ENCODE measurements around the gene UNKL.

Gene UNKL

DNA sequence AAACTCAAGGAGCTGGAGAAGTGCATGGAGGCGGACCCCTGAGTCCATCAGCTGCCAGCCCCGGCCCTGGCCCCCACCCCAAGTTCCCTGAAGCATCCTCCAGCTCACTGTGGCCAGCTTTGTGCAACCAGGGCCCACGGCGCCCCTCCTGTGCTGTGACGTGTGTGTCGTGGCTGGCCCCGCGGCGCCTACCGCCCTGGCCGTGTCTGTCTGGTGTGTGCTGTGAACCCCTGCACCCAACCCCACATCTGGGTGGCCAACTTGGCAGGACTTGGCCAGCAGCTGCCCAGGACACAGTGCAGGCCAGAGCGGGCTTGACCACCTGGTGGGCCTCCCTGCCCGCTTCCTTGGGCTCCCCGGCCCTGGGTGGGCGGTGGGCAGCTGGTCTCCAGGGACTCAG is 66.1 kb downstream of the UNKL start:
- no peak for DNase-seq

DNA sequence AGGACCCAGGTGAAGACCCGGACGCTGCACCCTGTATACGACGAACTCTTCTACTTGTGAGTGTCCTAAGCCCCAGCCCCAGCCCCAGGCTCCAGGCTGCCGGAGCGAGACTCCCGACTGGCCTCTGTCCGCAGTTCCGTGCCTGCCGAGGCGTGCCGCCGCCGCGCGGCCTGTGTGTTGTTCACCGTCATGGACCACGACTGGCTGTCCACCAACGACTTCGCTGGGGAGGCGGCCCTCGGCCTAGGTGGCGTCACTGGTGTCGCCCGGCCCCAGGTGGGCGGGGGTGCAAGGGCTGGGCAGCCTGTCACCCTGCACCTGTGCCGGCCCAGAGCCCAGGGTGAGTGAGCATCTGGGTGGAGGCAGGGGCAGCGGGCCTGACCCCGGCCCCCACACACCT is 66.5 kb downstream of the UNKL start:
- no peak for DNase-seq

DNA sequence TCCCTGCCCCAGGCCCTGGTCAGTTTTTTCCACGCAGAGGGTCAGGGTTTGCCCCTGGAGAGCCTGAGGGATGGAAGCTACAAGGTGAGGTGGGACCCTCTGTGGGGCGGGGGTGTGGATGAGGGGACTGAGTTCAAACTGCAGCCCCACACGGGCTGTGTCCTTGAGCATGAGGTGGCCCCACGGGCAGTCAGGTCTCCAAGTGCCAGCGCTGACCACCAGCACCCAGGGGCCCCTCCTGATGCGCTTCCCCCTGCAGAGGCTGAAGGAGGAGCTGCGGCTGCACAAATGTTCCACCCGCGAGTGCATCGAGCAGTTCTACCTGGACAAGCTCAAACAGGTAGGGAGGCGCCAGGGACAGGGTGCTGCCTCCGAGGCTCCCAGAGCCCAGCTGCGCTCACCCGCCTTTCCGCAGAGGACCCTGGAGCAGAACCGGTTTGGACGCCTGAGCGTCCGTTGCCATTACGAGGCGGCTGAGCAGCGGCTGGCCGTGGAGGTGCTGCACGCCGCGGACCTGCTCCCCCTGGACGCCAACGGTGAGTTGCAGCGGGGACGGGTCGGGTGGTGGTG is 67.1 kb downstream of the UNKL start:
- no peak for DNase-seq

DNA sequence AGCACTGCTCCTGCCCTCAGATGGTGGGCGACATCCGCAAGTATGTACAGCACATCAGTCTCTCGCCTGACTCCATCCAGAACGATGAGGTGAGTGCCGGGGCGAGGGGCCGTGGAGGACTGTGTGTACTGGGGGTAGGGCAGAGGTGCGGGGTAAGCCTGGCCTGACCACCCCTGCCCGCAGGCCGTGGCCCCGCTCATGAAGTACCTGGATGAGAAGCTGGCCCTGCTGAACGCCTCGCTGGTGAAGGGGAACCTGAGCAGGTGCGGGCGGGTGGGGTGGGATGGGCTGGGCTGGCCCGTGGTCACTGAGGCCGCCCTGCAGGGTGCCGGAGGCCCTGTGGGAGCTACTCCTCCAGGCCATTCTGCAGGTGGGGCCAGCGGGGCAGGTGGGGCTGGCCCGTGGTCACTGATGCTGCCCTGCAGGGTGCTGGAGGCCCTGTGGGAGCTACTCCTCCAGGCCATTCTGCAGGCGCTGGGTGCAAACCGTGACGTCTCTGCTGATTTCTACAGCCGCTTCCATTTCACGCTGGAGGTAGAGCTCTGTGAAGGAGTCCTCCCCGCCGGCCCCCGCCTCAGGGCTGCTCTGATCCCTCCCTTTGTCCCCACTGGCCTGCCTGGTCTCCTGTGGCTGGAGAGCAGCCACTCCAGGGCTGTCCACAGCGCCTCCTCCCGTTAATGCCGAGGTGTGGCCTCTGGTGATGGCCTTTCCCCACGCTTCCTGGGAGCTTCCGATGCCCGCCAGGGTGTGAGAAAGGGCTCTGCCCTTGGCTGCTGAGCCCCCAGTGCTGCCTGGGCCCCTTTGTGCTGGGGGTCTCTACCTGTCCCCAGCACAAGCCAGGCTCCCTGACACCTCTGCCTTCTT is 67.8 kb downstream of the UNKL start:
- no peak for DNase-seq

DNA sequence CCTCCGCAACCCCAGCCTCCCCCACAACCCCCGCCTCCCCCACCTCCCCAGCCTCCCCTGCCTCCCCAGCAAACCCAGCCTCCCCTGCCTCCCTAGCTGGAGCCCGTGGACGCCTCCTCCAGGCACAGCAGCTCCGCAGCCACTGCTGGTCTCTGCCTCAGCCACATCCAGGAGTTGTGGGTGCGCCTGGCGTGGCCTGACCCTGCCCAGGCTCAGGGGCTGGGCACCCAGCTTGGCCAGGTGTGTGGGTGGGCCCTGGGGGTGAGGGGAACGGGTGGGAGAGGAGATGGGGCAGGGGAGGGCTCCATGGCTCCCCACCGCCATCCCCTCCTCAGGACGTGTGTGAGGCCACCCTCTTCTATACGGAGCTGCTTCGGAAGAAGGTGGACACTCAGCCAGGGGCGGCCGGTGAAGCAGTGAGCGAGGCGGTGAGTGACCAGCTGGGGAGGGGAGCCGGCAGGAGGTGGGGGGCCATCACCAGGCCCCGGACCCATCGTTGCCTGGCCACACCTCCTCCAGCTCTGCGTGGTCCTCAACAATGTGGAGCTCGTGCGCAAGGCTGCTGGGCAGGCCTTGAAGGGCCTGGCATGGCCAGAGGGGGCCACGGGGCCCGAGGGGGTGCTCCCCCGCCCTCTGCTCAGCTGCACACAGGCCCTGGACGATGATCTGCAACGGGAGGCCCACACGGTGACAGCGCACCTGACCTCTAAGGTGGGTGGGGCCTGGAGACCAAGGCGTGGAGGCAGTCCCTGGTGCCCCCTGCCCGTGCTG is 68.7 kb downstream of the UNKL start:
- DNase-seq, result no peak

DNA sequence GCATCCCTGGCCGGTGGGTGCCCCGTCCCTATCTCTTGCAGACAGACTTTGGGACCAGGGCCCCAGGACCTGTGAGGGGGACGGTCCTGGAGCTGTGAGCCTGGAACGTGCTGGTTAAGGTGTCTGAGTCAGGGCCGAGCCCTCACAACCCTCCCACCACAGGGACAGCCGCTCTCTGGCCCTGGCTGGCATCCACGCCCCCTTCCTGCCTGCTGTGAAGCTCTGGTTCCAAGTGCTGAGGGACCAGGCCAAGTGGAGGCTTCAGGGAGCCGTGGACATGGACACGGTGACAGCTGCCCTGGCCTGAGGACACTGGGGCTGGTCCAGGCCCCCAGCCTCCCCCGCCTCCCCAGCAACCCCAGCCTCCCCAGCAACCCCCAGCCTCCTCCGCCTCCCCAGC is 69.4 kb downstream of the UNKL start:
- DNase-seq, result no peak

DNA sequence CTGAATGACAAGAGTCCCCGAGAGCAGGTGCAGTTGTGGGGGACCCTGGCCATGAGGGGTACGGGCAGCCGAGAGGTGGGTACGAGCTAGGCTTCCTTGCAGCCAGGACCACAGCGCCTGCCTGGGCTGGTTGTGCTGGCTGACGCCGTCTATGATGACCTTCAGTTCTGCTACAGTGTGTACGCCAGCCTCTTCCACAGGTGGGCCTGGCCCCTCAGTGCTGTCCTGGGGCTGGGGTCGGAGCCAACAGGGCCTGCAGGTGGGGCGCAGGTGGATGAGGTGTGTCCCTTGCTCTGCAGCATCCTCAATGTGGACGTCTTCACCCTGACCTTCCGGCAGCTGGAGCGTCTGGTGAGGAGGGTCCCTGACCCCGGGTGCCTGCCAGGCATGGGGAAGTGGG is 70.0 kb downstream of the UNKL start:
- DNase-seq, result no peak

DNA sequence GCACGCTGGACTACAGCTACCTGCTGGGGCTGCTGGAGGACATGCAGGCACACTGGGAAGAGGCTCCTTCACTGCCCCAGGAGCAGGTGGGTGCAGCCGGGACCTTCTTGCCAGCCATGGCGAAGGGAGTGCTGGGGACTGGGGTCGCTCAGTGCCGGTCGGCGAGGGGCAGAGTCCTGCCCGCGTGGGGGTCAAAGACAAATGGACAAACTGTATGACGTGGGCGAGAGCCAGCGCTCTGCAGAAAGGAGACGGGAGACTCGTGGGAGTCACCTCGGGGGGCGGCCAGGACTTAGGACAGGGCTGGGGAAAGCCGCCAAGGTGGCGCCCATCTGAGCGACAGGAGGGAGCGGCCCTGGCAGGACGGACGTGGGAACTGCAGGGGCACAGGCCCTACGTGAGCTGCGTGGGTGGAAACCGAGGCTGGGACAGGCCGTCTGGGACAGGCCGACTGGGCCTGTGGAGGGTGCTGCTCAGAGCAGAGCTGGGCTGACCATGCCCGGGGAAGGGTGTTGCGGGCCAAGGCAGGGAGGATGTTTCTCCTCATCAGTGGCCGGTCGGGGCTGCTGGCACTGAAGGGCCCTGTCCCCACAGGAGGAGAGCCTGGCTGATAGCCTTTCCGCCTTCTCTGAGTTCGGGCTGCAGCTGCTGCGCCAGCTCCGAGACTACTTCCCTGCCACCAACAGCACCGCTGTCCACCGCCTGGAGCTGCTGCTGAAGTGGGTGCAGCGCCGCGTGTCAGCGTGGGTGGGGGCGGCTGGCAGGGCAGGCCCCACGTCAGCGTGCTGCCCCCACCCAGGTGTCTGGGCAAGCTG is 70.9 kb downstream of the UNKL start:
- no peak for DNase-seq

DNA sequence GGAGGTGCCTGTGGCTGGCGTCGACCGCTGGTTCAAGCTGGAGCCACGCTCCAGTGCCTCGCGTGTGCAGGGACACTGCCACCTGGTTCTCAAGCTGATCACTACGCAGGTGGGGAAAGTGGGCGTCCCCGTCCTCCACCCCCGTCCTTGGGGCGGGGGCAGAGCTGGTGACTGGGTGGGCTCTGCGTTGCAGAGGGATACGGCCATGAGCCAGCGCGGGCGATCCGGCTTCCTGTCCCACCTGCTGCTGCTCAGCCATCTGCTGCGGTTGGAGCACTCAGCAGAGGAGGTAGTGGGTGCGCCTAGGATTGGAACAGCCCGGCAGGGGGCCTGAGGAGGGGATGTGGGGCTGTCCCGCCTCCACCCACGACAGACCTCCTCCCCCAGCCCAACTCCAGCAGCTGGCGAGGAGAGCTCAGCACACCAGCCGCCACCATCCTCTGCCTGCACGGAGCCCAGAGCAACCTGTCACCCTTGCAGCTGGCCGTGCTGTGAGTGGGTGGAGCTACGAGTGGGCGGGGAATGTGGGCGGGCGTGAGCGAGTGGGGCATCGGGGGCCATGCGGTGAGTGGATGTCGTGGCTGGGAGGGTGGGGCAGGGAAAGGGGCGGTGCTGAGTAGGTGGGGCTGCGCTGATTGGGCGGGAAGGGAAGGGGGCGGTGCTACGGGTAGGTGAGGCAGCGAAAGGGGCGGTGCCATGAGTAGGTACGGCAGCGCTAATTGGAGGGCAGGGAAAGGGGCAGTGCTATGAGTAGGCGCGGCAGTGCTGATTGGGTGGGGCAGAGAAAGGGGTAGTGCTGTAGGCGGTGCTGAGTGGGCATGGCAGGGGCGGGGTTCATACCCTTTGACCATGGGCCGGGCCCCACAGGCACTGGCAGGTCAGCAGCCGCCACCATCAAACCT is 71.7 kb downstream of the UNKL start:
- DNase-seq, result peak; percentile 86

DNA sequence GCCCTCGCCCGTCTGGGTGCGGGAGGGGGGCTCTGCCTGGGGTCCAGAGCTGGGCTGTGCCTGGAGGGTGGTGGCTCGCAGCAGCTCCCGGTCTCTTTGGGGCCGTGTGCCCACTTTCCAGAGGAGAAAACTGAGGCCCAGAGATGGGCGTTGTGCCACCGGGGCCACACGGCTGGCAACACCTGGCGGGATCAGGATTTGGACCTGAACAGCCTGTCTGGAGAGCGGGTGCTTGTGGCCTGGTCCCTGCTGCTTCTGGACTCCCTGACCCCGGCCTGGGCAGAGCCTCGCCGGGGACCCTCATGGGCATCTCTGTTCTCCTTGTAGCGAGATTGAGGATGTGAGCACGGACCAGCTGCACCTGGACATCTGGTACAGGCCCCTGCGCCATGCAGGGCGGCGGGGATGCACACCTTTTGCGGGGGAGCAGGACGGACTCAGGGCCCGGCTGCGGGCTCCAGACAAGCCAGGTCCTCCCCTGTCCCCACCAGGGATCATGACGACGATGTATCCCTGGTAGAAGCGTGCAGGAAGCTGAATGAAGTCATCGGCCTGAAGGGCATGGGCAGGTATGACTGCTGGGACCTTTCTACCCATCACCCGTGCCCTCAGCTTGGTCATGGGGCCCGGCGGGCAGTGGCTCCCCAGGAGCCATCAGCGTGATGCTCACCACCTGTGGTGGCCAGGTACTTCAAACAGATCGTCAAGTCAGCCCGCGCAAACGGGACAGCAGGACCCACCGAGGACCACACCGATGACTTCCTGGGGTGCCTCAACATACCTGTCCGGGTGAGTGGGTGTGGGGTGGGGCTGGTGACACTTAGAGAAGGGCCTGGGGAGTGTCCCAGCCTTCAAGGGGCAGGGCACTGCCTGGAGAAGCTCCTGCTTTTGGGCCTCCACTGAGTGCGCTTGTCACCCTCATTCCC is 72.7 kb downstream of the UNKL start:
- no peak for DNase-seq

DNA sequence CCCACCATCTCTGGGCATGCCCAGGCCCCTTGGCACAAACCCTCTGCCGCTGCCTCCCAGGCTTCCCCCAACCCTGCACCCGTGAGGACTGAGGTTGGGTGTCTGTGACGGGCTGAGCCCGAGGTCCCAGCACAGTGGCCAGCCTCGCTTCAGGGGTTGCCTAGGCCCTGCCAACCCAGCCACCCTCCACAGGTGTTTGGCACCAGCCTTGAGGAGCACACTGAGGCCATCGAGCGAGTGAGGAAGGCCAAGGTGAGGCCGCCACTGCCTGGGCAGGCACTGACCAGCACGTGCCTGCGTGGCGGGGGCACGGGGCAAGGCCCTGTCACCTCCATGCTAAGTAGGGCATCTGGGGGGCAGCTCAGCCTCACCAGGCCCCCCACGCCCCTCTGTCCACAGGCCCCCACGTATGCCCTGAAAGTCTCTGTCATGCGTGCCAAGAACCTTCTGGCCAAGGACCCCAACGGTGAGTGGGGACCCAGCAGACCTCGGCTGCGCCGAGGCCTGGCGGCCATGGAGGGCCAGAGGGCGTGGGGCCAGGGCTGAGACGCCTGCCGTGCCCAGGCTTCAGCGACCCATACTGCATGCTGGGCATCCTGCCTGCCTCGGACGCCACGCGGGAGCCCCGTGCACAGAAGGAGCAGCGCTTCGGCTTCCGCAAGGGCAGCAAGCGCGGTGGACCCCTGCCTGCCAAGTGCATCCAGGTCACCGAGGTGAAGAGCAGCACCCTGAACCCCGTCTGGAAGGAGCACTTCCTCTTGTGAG is 73.6 kb downstream of the UNKL start:
- no peak for DNase-seq

DNA sequence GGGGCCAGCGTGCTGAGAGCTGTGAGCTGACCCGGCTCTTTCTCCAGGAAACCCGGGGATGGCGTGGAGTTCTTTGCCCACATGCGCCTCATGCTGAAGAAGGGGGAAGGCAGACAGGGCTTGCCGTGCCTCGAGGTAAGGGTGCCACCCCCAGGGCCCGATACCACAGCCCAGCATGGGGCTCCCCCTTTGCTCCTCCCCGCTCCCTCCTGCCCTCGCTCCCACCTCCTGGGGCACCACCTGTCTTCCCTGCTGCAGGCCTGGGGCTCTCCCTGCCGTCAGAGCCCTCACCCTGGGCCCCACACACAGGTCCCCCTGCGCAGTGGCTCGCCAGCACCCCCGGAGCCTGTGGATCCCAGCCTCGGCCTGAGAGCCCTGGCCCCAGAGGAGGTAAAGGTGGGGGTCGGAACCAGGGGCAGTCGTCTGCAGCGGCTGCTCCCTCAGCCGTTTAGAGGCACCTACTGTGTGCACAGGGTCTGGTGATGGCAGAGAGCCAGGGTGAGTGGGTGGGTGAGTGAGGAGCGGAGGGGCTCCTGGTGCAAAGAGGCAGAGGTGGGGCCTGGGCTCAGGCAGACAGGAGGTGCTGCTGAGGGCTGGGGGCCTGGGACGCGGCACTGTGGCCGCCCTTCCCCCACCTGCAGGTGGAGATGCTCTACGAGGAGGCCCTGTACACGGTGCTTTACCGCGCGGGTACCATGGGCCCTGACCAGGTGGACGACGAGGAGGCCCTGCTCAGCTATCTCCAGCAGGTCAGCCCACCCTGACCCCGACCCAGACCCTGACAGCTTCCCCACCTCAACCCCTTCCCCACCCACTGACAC is 75.4 kb downstream of the UNKL start:
- no peak for DNase-seq

DNA sequence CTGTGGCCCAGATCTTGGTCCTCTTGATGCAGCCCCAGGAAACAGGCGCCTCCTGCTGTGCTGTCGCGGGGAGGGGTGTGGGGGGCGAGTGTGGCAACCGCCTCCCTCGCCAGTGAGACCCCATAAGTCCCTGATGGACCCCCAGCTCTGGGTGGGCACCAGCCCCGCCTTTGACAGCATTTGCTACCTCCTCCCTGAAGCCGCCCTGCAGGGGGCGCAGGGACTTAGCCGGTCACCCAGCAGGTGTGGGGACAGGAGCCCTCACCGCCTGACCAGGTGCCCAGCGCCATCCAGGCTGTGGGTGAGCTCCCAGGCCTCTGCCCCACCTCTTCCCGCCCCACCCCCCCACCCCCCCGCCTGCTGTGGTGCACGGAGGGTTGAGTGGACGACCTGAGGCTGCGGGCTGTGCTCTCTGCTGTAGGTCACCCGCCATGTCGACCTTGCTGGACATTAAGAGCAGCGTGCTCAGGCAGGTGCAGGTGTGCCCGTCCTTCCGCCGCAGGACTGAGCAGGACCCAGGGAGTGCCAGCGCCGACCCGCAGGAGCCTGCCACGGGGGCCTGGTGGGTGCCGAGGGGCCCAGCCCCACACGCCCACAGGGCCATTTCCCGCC is 76.3 kb downstream of the UNKL start:
- no peak for DNase-seq

DNA sequence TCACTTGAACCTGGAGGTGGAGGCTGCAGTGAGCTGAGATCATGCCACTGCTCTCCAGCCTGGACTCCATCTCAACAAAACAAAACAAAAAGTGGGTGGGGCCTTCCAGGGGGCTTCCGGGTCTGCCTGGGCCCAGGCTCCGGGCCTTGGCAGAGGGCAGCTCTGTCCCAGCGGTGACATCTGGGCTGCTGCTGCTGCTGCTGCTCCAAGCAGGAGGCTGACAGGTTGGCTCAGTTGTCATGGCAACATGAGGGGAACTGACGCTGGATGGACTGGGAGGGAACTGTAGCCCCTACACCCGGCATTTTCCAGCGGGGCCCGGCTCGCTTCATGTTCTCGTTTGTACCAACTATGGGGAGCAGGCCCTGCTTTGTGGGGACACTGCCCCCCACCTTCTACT is 77.0 kb downstream of the UNKL start:
- no peak for DNase-seq

DNA sequence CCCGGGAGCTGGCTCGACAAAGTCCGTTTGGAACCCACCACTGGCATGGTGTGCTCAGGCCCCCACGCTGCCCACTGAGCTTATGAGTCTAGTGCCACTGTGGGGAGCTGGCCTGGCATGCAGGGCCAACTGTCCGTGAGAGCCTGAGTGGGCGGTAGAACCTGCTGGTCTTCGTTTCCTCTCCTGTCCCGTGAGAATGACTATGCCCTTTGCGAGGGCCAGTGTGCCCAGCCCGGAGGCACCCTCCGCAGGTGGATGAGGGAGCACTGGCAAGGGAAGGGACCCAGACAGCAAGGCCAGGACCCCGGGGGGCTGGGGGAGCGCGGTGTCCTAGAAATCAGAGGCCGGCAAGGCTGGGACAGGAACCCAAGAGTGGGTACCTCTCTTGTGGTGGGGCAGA is 77.9 kb downstream of the UNKL start:
- DNase-seq, result no peak

DNA sequence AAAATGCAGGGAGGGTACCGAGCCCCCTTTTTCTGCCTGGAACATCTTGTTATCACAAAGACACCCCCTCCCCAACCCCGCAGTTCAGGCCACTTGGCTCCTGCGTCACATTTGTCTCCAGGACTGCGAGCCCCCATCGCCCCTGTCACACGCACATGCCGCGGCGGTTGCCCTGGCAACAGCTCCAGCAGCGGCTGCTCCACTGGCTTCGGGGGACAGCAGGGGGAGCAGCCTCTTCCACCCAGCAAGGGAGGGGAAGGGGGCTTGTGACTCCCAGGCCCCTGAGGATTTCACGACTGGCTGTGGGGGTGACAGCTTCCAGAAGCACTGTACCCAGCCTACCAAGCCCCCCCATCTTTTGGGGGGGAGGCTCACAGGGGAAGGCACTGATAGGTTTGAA is 78.5 kb downstream of the UNKL start:
- DNase-seq, result no peak

DNA sequence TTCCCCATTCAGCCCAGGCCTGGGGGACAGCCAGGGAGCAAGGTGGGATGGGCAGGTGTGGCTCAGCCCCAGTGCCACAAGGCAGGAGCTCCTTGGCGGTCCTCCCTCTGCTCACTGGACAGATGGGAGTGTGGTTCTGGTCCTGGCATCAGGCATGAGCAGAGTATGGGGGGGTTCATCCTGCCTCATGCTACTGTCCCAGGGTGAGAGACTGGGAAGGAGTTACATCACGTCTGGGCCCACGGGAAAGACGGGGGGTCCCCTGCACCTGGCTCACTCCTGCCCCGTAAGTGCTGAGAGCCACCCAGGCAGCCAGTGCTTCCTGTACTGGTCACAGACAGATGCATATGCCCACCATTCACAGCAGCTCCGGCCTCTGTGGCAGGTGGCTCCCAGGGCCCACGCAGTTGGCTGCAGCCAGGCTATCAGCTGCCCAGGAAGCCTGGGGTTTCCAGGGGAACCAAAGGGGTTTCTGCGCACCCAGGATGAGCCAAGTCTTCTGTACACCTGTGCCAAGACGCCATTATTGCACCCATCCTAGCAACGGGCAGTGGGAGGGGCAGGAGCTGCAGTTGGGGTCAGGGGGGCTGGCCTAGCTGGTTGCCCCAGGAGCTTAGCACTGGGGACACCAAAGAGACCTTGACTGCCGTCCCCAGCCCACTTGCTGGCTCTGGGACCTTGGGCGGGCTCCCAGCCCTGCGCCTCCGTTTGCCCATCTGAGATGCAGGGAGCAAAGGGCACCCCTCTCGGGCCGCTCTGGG is 79.1 kb downstream of the UNKL start:
- DNase-seq, result no peak

DNA sequence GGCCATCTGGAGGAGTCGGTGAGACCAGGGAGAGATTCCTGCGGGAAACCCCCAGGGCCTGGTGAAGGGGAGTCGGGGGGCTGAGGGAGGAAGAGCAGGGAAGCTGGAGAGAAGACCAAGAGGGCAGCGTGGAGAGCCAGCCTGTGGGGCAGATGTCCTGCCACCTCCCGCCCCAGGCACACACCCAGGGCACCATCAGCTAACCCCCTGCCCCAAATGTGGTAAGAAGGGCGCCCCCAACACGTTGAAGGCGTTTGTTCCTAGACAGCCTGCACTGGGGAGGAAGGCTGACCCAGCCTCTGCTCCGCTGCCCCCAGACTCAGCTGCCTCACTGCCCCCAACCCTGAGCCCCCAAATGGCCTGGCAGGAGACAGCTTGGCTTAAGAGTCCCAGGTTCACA is 79.8 kb downstream of the UNKL start:
- no peak for DNase-seq
